ENCODE data around the gene TP53. TPM values are rescaled to one million over a fixed set of nuclear protein-coding genes. Genes with fewer than 3 reads are reported as not detected.

The TP53 gene
- total and polyA plus RNA-seq, 9 of the 15 experiments (the other 6 are each of a cell fraction or from before 2014, with no cell fraction given) = 2.8 to 14.0 (median 7.1) TPM

DNA sequence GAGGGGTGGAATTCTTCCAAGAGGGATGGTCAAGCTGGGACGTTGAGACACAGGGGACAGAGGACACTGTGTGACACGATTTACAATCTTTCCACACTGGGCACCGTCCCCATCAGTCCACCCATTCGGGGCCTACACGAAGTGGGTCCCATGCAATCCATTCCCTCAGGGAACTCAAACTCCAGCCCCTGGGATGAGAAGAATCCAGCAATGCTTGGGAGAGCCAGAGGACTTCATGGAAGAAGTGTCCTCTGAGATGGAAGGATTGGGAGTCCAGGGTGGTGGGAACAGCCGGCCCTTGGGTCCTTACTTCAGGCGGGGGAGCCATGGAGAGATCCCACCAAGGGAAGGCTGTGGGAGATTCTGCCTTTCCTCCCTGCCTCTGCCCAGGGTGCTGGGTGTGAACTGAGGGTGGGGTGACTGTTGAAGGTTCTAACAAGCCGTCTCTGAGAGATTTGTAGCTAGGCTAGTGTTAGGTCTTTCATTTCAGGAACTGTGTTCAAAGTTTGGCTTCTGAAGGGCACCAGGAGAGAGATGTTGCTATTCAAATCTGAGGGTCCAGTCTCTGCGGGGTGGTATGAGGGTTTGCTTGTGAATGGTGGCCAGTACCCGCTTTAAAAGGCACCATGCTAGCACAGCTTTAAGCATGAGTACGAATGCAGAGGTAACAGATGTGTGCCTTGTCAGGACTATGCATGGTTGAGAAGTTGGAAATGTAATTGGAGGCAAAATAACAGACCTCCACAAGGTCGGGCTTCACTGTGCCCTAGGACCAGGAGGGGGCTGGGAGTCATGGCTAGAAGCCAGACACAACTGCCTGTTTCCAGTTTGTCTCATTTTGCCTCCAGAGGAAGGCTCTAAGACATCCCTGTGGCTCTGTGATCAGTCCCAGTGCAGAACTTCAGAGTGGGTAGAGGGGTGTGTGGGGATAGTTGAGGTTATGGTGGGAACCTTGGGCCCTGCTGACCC, 34.6 kb downstream of the TP53 start:
- H3K4me1 ChIP-seq (replicated peaks in 1 of 2; ENCODE audit: control insufficient read depth in 2 of 2, insufficient read depth in 2 of 2, low read length in 2 of 2) = peaks cover 6 to 42% of the 10 kb centered on the region in 2 experiments; a peak in 4 of 5 replicates
- 58% methylated on average over 12 of the region's 12 CpGs for WGBS (ENCODE audit: insufficient coverage, low coverage, missing lambda C conversion rate)
- intact Hi-C loops (cut with micrococcal nuclease) = no loop called here
- ChIA-PET CTCF (ENCODE audit: low intra/inter-chr PET ratio) (no interaction called here), POLR2A (interaction anchor here (0.6 to 2.9 kb wide), 3 partner anchors 34 to 445 kb away, joined by 3 to 41 read pairs (median 3); partner anchors contain the start of genes TP53 and WRAP53)
- DNase-seq (ENCODE audit: extremely low read depth in 1 of 4, low spot score in 3 of 4) = no peak
- H3K36me3 ChIP-seq (ENCODE audit: control insufficient read depth, insufficient read depth, low read length) = no peaks in the 10 kb centered on the region
- H2AFZ ChIP-seq (ENCODE audit: low read depth, low read length) = no peak overlapping the region
- H4K20me1 ChIP-seq (replicated peaks; ENCODE audit: control insufficient read depth, insufficient read depth, low read length) = no peaks in the 10 kb centered on the region; the same call in 1 of the 2 replicates
- 0 out of 4 replicates have a peak overlapping the region, but pooled peaks of 1 of the 2 experiments have one; percentile 2 for H3K9ac ChIP-seq (ENCODE audit: insufficient read depth in 1 of 2, low read depth in 2 of 2, low read length in 2 of 2)
- H3K4me2 ChIP-seq (ENCODE audit: insufficient read depth, low read length) = no peak overlapping the region
- H3K9me1 ChIP-seq (ENCODE audit: control insufficient read depth, insufficient read depth, low read length) = no peaks in the 10 kb centered on the region
- ATAC-seq = no peak
- in situ Hi-C loops (cut with MboI) = no loop called here
- no peaks in the 10 kb centered on the region for H3K9me3 ChIP-seq (replicated peaks; ENCODE audit: control insufficient read depth, insufficient read depth, low read depth, low read length)
- H3K4me3 ChIP-seq = no peak overlapping the region
- no peaks in the 10 kb centered on the region for H3K79me2 ChIP-seq (ENCODE audit: control insufficient read depth, insufficient read depth, low read length)
- H3K27ac ChIP-seq (ENCODE audit: extremely low read depth, low read depth, low read length) = no peak overlapping the region
- FAIRE-seq = no peak
- BruUV-seq (replicated peaks) = no TSS peak
- no peaks in the 10 kb centered on the region for H3K27me3 ChIP-seq (ENCODE audit: control insufficient read depth in 2 of 2, insufficient read depth in 2 of 2, low read length in 2 of 2)
- TF ChIP-seq SNIP1 (IDR thresholded peaks at IDR 0.05; ENCODE audit: low read depth) (no peak), MLX (CRISPR knock-in tag; conservative IDR thresholded peaks at IDR 0.05) (no peak), HBP1 (CRISPR knock-in tag; IDR thresholded peaks at IDR 0.05) (no peak), E2F6 (IDR thresholded peaks at IDR 0.05; ENCODE audit: borderline replicate concordance in 1 of 2, extremely low read depth in 1 of 2, insufficient read depth in 1 of 2, insufficient read length in 1 of 2, low read depth in 1 of 2, low read length in 1 of 2, poor library complexity in 1 of 2, severe bottlenecking in 1 of 2) (peak in 1 of 2 experiments; percentile 32)
- TF ChIP-seq, protein P1, sequence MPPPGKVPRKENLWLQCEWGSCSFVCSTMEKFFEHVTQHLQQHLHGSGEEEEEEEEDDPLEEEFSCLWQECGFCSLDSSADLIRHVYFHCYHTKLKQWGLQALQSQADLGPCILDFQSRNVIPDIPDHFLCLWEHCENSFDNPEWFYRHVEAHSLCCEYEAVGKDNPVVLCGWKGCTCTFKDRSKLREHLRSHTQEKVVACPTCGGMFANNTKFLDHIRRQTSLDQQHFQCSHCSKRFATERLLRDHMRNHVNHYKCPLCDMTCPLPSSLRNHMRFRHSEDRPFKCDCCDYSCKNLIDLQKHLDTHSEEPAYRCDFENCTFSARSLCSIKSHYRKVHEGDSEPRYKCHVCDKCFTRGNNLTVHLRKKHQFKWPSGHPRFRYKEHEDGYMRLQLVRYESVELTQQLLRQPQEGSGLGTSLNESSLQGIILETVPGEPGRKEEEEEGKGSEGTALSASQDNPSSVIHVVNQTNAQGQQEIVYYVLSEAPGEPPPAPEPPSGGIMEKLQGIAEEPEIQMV (tag; conservative IDR thresholded peaks at IDR 0.05; ENCODE audit: low read depth) = no peak
- TF ChIP-seq, protein P2, sequence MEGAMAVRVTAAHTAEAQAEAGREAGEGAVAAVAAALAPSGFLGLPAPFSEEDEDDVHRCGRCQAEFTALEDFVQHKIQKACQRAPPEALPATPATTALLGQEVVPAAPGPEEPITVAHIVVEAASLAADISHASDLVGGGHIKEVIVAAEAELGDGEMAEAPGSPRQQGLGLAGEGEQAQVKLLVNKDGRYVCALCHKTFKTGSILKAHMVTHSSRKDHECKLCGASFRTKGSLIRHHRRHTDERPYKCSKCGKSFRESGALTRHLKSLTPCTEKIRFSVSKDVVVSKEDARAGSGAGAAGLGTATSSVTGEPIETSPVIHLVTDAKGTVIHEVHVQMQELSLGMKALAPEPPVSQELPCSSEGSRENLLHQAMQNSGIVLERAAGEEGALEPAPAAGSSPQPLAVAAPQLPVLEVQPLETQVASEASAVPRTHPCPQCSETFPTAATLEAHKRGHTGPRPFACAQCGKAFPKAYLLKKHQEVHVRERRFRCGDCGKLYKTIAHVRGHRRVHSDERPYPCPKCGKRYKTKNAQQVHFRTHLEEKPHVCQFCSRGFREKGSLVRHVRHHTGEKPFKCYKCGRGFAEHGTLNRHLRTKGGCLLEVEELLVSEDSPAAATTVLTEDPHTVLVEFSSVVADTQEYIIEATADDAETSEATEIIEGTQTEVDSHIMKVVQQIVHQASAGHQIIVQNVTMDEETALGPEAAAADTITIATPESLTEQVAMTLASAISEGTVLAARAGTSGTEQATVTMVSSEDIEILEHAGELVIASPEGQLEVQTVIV (CRISPR knock-in tag; IDR thresholded peaks at IDR 0.05; ENCODE audit: borderline replicate concordance) = no peak
- TF ChIP-seq, protein P3, sequence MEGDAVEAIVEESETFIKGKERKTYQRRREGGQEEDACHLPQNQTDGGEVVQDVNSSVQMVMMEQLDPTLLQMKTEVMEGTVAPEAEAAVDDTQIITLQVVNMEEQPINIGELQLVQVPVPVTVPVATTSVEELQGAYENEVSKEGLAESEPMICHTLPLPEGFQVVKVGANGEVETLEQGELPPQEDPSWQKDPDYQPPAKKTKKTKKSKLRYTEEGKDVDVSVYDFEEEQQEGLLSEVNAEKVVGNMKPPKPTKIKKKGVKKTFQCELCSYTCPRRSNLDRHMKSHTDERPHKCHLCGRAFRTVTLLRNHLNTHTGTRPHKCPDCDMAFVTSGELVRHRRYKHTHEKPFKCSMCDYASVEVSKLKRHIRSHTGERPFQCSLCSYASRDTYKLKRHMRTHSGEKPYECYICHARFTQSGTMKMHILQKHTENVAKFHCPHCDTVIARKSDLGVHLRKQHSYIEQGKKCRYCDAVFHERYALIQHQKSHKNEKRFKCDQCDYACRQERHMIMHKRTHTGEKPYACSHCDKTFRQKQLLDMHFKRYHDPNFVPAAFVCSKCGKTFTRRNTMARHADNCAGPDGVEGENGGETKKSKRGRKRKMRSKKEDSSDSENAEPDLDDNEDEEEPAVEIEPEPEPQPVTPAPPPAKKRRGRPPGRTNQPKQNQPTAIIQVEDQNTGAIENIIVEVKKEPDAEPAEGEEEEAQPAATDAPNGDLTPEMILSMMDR (IDR thresholded peaks at IDR 0.05 in 2 of 3, conservative IDR thresholded peaks at IDR 0.05 in 1 of 3; ENCODE audit: insufficient read depth in 2 of 3, low read depth in 1 of 3, low read length in 3 of 3) = no peak
